HFF-Myc (cell line): Measurements from ENCODE around the gene PCDHB13.
"Not testable (repeated sequence)": the region's sequence is repeated elsewhere in the genome, so short reads cannot be mapped to it uniquely, and the experiment has no call there.

Experiments used
- DNase-seq: peaks from one replicate; pipeline ENCODE4 v3.0.0-alpha.2; 2011; ENCODE audit warnings: low read depth; ENCODE audit errors: extremely low read depth
- H3K4me3 ChIP-seq: replicated peaks from 2 replicates; pipeline ENCODE4 v1.5.1; 2011; ENCODE audit warnings: low read depth, mild to moderate bottlenecking, control low read depth, low read length
- TF ChIP-seq, protein P1 (sequence below): IDR thresholded peaks from 2 replicates; pipeline ENCODE4 v1.5.1; 2012; ENCODE audit warnings: mild to moderate bottlenecking, low read depth, low read length, control low read depth; ENCODE audit errors: missing control alignments

PCDHB13 gene

DNA sequence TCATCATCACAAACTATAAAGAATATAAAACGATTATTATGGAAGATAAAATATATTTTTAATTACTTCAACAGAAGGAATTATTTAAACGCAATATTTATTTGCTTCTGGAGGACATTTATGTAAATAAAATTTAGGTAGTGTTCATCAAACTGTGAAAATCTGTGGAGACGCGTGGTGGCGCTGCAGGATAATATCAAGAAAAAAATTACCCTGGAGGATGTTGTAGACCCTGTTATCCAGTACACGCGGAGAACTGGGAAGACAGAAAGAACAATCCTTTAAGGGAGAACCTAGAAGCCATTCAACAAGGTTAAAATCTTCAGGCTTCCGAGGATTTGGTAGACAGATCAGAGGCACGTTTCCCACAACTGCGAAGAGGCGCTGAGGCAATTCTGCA, 5.2 kb upstream of the PCDHB13 start, which contains the start of gene PCDHB12:
Gene PCDHB12, plus strand, starts transcription at position 242 of the 400 bp plus-strand sequence. CDS start 189 bp downstream, outside the sequence.
- no peak for DNase-seq
- TF ChIP-seq, protein P1, sequence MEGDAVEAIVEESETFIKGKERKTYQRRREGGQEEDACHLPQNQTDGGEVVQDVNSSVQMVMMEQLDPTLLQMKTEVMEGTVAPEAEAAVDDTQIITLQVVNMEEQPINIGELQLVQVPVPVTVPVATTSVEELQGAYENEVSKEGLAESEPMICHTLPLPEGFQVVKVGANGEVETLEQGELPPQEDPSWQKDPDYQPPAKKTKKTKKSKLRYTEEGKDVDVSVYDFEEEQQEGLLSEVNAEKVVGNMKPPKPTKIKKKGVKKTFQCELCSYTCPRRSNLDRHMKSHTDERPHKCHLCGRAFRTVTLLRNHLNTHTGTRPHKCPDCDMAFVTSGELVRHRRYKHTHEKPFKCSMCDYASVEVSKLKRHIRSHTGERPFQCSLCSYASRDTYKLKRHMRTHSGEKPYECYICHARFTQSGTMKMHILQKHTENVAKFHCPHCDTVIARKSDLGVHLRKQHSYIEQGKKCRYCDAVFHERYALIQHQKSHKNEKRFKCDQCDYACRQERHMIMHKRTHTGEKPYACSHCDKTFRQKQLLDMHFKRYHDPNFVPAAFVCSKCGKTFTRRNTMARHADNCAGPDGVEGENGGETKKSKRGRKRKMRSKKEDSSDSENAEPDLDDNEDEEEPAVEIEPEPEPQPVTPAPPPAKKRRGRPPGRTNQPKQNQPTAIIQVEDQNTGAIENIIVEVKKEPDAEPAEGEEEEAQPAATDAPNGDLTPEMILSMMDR, result no peak
- no peak within 1 kb of the TSS for H3K4me3 ChIP-seq

DNA sequence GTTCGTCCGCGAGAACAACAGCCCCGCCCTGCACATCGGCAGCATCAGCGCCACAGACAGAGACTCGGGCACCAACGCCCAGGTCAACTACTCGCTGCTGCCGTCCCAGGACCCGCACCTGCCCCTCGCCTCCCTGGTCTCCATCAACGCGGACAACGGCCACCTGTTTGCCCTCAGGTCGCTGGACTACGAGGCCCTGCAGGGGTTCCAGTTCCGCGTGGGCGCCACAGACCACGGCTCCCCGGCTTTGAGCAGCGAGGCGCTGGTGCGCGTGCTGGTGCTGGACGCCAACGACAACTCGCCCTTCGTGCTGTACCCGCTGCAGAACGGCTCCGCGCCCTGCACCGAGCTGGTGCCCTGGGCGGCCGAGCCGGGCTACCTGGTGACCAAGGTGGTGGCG, 3.4 kb upstream of the PCDHB13 start:
- H3K4me3 ChIP-seq, DNase-seq: not testable (repeated sequence)

DNA sequence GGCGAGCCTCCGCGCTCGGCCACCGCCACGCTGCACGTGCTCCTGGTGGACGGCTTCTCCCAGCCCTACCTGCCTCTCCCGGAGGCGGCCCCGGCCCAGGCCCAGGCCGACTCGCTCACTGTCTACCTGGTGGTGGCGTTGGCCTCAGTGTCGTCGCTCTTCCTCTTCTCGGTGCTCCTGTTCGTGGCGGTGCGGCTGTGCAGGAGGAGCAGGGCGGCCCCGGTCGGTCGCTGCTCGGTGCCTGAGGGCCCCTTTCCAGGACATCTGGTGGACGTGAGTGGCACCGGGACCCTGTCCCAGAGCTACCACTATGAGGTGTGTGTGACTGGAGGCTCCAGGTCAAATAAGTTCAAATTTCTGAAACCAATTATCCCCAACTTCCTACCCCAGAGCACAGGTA, 2.9 kb upstream of the PCDHB13 start:
- DNase-seq, H3K4me3 ChIP-seq: not testable (repeated sequence)

DNA sequence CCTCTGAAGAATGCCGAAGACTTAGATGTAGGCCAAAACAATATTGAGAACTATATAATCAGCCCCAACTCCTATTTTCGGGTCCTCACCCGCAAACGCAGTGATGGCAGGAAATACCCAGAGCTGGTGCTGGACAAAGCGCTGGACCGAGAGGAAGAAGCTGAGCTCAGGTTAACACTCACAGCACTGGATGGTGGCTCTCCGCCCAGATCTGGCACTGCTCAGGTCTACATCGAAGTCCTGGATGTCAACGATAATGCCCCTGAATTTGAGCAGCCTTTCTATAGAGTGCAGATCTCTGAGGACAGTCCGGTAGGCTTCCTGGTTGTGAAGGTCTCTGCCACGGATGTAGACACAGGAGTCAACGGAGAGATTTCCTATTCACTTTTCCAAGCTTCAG, 864 bp downstream of the PCDHB13 start:
- H3K4me3 ChIP-seq, DNase-seq: not testable (repeated sequence)

DNA sequence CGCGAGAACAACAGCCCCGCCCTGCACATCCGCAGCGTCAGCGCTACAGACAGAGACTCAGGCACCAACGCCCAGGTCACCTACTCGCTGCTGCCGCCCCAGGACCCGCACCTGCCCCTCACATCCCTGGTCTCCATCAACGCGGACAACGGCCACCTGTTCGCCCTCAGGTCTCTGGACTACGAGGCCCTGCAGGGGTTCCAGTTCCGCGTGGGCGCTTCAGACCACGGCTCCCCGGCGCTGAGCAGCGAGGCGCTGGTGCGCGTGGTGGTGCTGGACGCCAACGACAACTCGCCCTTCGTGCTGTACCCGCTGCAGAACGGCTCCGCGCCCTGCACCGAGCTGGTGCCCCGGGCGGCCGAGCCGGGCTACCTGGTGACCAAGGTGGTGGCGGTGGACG, 1.8 kb downstream of the PCDHB13 start:
- not testable (repeated sequence) for DNase-seq, H3K4me3 ChIP-seq

DNA sequence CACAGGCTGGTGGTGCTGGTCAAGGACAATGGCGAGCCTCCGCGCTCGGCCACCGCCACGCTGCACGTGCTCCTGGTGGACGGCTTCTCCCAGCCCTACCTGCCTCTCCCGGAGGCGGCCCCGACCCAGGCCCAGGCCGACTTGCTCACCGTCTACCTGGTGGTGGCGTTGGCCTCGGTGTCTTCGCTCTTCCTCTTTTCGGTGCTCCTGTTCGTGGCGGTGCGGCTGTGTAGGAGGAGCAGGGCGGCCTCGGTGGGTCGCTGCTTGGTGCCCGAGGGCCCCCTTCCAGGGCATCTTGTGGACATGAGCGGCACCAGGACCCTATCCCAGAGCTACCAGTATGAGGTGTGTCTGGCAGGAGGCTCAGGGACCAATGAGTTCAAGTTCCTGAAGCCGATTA, 2.3 kb downstream of the PCDHB13 start:
- DNase-seq, H3K4me3 ChIP-seq: not testable (repeated sequence)

DNA sequence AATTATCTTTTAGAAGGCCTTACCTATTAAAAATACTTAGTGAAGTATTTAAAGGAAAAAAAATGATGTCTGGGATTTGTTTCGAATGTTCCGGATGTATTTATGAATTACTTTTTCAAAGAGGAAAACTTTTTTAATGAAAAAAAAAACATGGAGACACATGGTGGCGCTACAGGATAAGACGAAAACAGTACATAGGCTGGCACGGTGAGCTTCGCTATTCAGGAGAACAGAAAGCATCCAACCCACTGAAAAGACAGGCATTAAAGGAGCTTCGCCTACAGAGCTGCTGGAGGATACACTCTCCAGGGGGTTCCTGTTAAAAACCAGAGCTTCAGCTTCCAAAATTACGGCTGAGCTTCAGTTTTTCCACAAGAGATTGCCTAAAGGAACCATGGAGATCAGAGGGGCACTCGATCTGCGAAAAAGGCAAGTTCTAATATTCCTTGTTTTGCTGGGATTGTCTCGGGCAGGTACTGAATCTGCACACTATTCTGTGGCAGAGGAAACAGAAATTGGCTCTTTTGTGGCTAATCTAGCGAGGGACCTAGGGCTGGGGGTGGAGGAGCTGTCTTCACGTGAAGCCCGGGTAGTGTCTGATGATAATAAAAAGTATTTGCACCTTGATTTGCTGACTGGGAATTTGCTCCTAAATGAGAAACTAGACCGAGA, 9.5 kb downstream of the PCDHB13 start, which contains the start of gene PCDHB14:
Gene PCDHB14, plus strand, starts transcription at position 232 of the 672 bp plus-strand sequence. Its CDS starts 163 bp downstream, at position 395.
- TF ChIP-seq, protein P1, result no peak
- DNase-seq, result no peak
- H3K4me3 ChIP-seq, result 0 out of 2 replicates have a peak within 1 kb of the TSS, but pooled peaks have one; percentile 5

DNA sequence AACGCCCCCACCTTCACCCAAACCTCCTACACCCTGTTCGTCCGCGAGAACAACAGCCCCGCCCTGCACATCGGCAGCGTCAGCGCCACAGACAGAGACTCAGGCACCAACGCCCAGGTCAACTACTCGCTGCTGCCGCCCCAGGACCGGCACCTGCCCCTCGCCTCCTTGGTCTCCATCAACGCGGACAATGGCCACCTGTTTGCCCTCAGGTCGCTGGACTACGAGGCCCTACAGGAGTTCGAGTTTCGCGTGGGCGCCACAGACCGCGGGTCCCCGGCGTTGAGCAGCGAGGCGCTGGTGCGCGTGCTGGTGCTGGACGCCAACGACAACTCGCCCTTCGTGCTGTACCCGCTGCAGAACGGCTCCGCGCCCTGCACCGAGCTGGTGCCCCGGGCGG, 11.1 kb downstream of the PCDHB13 start:
- not testable (repeated sequence) for H3K4me3 ChIP-seq, DNase-seq

DNA sequence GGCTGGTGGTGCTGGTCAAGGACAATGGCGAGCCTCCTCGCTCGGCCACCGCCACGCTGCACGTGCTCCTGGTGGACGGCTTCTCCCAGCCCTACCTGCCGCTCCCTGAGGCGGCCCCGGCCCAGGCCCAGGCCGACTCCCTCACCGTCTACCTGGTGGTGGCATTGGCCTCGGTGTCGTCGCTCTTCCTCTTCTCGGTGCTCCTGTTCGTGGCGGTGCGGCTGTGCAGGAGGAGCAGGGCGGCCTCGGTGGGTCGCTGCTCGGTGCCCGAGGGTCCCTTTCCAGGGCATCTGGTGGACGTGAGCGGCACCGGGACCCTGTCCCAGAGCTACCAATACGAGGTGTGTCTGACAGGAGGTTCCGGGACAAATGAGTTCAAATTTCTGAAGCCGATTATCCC, 11.7 kb downstream of the PCDHB13 start:
- not testable (repeated sequence) for DNase-seq, H3K4me3 ChIP-seq

DNA sequence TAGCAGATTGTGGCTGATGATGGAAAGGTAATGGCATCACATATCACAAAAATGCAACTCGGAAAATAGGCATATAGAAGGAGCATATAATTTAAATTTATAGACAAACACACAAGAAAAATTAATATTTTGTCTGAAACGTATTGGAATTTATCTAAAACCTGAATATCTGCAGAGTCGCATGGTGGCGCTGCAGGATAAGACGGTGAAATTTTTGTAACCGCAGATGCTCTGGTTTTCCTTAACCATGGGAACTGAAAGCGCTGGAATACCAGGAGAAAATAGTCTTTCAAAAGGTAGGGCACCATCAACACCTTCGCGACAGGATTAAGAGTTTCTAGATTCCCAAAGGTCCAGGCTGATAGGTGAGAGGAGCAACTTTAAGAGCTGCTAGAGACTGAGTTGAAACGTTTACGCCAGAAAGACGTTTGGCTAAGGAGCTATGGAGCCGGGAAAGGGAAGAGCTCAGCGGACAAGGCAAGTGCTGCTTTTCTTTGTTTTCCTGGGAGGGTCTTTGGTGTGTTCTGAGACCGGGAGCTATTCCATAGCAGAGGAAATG, 20.5 kb downstream of the PCDHB13 start:
- TF ChIP-seq, protein P1, result peak; percentile 11
- H3K4me3 ChIP-seq, result no peak overlapping the region
- no peak for DNase-seq

DNA sequence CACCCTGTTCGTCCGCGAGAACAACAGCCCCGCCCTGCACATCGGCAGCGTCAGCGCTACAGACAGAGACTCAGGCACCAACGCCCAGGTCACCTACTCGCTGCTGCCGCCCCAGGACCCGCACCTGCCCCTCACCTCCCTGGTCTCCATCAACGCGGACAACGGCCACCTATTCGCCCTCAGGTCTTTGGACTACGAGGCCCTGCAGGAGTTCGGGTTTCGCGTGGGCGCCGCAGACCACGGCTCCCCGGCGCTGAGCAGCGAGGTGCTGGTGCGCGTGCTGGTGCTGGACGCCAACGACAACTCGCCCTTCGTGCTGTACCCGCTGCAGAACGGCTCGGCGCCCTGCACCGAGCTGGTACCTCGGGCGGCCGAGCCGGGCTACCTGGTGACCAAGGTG, 22.2 kb downstream of the PCDHB13 start:
- not testable (repeated sequence) for H3K4me3 ChIP-seq

More for the DNA sequence above, 22.2 kb downstream of the PCDHB13 start:
- not testable (repeated sequence) for DNase-seq
